PC-9 (cell line): ENCODE measurements around the gene ADRA1B. TPM values are rescaled to one million over a fixed set of nuclear protein-coding genes. Genes with fewer than 3 reads are reported as not detected.

ENCODE experiments used
- Bru-seq: library from RNA; stranded (reverse); fragments of 400-500 nt; gene quantifications from one replicate; lab custom pipeline; 2021; lab: Mats Ljungman, UMichigan
- BruChase-seq, 2 experiments: library from RNA; stranded (reverse); fragments of 400-500 nt; gene quantifications; one replicate each; lab custom pipeline; 2021; lab: Mats Ljungman, UMichigan
- BruUV-seq: library from RNA; stranded (reverse); fragments of 400-500 nt; replicated peaks from 2 replicates; lab custom pipeline; 2021; lab: Mats Ljungman, UMichigan
- CTCF ChIA-PET: fragments of 300-600 bp; sonication (Branson Sonifier 250); formaldehyde crosslinking; loops from one replicate; lab custom pipeline; 2022; ENCODE audit warnings: antibody characterized with exemption; lab: Charles Lee
- POLR2A ChIA-PET: fragments of 300-600 bp; sonication (Branson Sonifier 250); formaldehyde crosslinking; loops from one replicate; lab custom pipeline; 2022; ENCODE audit warnings: antibody characterized with exemption; ENCODE audit not compliant: unreplicated experiment; lab: Charles Lee
- DNase-seq, 2 experiments: peaks; one replicate each; pipeline versions ENCODE4 v3.0.0 to v3.0.0-alpha.2; 2015 to 2022; ENCODE audit warnings: mixed read lengths in 1 of 2
- H2AFZ ChIP-seq: fragments of 200-600 bp; sonication (generic); 2 replicates; pipeline ENCODE4 v1.8.1; 2017; ENCODE audit warnings: antibody characterized with exemption
- H3F3A ChIP-seq: fragments of 200-600 bp; sonication (generic); 2 replicates; pipeline ENCODE4 v1.8.1; 2017; ENCODE audit warnings: antibody characterized with exemption, mild to moderate bottlenecking, low read depth; ENCODE audit not compliant: insufficient read depth
- H3K27ac ChIP-seq: fragments of 200-600 bp; sonication (generic); 2 replicates; pipeline ENCODE4 v1.6.1; 2016; ENCODE audit warnings: mixed run types
- H3K27me3 ChIP-seq: fragments of 200-600 bp; sonication (generic); 2 replicates; pipeline ENCODE4 v1.6.1; 2016; ENCODE audit warnings: low read depth, mixed run types; ENCODE audit not compliant: insufficient read depth
- H3K36me3 ChIP-seq: fragments of 200-600 bp; sonication (generic); 2 replicates; pipeline ENCODE4 v1.6.1; 2016; ENCODE audit warnings: low read depth, mixed run types
- H3K4me1 ChIP-seq: fragments of 200-600 bp; sonication (generic); replicated peaks from 2 replicates; pipeline ENCODE4 v1.6.1; 2016; ENCODE audit warnings: mixed run types; ENCODE audit not compliant: insufficient read depth
- H3K4me2 ChIP-seq: fragments of 200-600 bp; sonication (generic); 2 replicates; pipeline ENCODE4 v1.6.1; 2017; ENCODE audit warnings: mixed run types
- H3K4me3 ChIP-seq: fragments of 200-600 bp; sonication (generic); 2 replicates; pipeline ENCODE4 v1.6.1; 2016; ENCODE audit warnings: mixed run types
- H3K79me2 ChIP-seq: fragments of 200-600 bp; sonication (generic); 2 replicates; pipeline ENCODE4 v1.6.1; 2017; ENCODE audit warnings: low read depth, mixed run types
- H3K9me2 ChIP-seq: fragments of 200-600 bp; sonication (generic); 2 replicates; pipeline ENCODE4 v1.8.1; 2017; ENCODE audit warnings: mild to moderate bottlenecking; ENCODE audit not compliant: insufficient read depth
- H3K9me3 ChIP-seq: fragments of 200-600 bp; sonication (generic); 2 replicates; pipeline ENCODE4 v1.8.1; 2016; ENCODE audit warnings: low read depth; ENCODE audit not compliant: insufficient read depth
- H4K20me1 ChIP-seq: fragments of 200-600 bp; sonication (generic); 2 replicates; pipeline ENCODE4 v1.8.1; 2017; ENCODE audit not compliant: insufficient read depth
- EZH2 ChIP-seq: fragments of 200-600 bp; sonication (generic); IDR thresholded peaks from 2 replicates; pipeline ENCODE4 v1.8.0; 2017; ENCODE audit warnings: antibody characterized with exemption, low read depth
- intact Hi-C: fragments of 100-400 bp; cut with micrococcal nuclease; formaldehyde crosslinking; loops from one replicate; pipeline ENCODE4 v1.10.0; 2022; ENCODE audit not compliant: unreplicated experiment
- long read RNA-seq: library from polyadenylated mRNA; stranded (forward); transcript quantifications from one replicate; pipeline ENCODE4 v2.0.0, GENCODE V29; 2022
- total RNA-seq: library from RNA; stranded (reverse); gene quantifications from 2 replicates; pipeline ENCODE4 v1.2.3, GENCODE V29; 2021
- TF ChIP-seq, protein P1 (sequence below): fragments of 200-600 bp; sonication (generic); conservative IDR thresholded peaks from 2 replicates; pipeline ENCODE4 v1.6.1; 2017; ENCODE audit warnings: mixed run types, antibody characterized with exemption, mild to moderate bottlenecking, moderate library complexity

Gene ADRA1B
- total RNA-seq (4.6 and 6.0 TPM in 2 replicates), Bru-seq, nascent RNA (percentile 64 among the genes with signal in this experiment), BruChase-seq, experiment 1, labeled RNA remaining after a 2-hour chase (percentile 63 among the genes with signal in this experiment), BruChase-seq, experiment 2, labeled RNA remaining after a 6-hour chase (percentile 63 among the genes with signal in this experiment)
- long read RNA-seq, partial matches to known transcripts: 0 of 7 reads
- long read RNA-seq, other reads (novel, unspliced or antisense): 7 of 7 reads

DNA sequence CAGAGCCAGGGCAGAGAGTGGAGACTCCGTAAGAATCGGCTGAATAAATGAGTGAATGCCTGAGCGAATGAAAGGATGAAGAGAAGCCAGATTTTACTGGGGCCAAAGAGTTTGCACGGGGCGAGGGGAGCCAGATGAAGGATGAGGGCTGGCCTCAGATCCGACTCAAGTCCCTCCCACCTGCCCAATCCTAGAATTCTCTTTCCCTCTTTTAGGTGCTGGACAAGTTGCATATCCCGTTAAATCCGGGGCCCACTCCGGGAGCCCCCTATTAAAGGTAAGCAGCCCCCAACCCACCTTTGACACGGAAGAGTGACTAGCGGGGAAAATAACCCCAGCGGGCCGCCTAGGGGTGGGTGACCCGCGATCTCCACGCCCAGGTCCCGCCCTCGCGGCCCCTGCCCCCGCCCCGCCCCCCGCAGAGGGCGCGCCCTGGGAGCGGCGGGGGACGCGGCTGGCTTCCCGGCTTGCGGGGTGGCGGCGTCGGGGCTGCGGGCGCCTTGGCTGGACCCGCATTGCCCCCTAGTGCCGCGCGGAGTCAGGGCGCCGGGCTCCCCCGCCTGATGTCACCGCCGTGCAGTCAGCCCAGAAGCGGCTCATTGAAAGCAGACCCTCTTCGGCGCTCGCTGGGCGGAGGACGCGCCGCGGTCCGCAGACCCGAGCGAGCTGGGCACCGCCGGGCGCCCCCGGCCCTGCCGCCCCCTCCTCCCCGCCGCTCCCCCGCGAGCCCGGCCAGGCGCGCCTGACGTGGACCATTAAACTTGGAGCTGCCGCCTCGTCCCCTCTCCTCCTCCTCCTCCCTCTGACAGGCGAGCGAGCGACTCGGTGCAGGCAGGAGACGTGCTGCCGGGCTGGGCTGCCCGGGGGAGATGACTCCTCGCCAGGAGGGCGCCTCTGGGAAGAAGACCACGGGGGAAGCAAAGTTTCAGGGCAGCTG is at the start of gene ADRA1B:
Gene ADRA1B, plus strand, starts transcription at position 579 of the 937 bp plus-strand sequence. CDS start 424 bp downstream, outside the sequence.
- no peak for TF ChIP-seq EZH2
- TF ChIP-seq, protein P1, sequence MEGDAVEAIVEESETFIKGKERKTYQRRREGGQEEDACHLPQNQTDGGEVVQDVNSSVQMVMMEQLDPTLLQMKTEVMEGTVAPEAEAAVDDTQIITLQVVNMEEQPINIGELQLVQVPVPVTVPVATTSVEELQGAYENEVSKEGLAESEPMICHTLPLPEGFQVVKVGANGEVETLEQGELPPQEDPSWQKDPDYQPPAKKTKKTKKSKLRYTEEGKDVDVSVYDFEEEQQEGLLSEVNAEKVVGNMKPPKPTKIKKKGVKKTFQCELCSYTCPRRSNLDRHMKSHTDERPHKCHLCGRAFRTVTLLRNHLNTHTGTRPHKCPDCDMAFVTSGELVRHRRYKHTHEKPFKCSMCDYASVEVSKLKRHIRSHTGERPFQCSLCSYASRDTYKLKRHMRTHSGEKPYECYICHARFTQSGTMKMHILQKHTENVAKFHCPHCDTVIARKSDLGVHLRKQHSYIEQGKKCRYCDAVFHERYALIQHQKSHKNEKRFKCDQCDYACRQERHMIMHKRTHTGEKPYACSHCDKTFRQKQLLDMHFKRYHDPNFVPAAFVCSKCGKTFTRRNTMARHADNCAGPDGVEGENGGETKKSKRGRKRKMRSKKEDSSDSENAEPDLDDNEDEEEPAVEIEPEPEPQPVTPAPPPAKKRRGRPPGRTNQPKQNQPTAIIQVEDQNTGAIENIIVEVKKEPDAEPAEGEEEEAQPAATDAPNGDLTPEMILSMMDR: peak; percentile 51
- H3K4me3 ChIP-seq: peak within 1 kb of the TSS; percentile 64
- H3F3A ChIP-seq: peaks cover 32% of the 10 kb centered on the region
- TSS peak; percentile 51 for BruUV-seq
- no peaks in the 10 kb centered on the region for H3K36me3 ChIP-seq
- ChIA-PET POLR2A (interaction anchor here (0.6 to 0.7 kb wide), 2 partner anchors 65 to 591 kb away, joined by 3 to 15 read pairs; no protein-coding TSS in a partner anchor), CTCF (interaction anchor here (0.6 to 1.3 kb wide), 13 partner anchors 12 to 665 kb away, joined by 3 to 31 read pairs (median 4); no protein-coding TSS in a partner anchor)
- no peaks in the 10 kb centered on the region for H3K9me3 ChIP-seq
- DNase-seq: peak; percentile 45 to 87
- peak within 1 kb of the TSS; percentile 100 for H3K27ac ChIP-seq
- H3K9me2 ChIP-seq: no peaks in the 10 kb centered on the region
- H2AFZ ChIP-seq: peak within 1 kb of the TSS; percentile 75
- peak within 1 kb of the TSS; percentile 97 for H3K4me2 ChIP-seq
- H3K79me2 ChIP-seq: peaks cover 49% of the 10 kb centered on the region
- intact Hi-C loops: loop anchor here (1.0 to 10.0 kb wide), 8 partner anchors 71 to 759 kb away; no protein-coding TSS in a partner anchor
- H3K4me1 ChIP-seq: peaks cover 94% of the 10 kb centered on the region
- 0 out of 2 replicates have a peak, but pooled peaks cover 5% of the 10 kb centered on the region for H4K20me1 ChIP-seq
- H3K27me3 ChIP-seq: no peaks in the 10 kb centered on the region

DNA sequence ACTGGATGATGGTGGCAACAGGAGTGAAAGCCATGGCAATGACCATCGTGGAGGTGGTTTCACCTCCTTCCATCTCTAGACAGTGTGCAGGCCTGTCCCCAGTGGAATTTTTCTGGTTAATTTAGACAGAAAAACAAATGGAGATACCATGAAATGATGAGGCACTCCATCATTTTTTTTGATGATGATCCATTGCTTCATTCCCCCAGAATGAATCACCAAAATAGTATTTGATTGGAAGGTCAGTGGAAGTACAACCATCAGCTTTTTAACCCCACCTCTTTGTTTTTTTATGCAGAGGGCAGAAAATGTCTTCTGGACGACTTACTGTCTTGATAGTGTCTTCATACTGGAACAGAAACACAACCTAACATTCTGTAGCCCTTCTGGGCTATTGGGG is 42.6 kb upstream of the ADRA1B start:
- no peaks in the 10 kb centered on the region for H3K36me3 ChIP-seq
- CTCF ChIA-PET: no interaction called here
- peak overlapping the region; percentile 45 for H3K4me2 ChIP-seq
- BruUV-seq: no TSS peak
- H3K27me3 ChIP-seq: no peaks in the 10 kb centered on the region
- no peak overlapping the region for H2AFZ ChIP-seq
- TF ChIP-seq EZH2: no peak
- TF ChIP-seq, protein P1: no peak
- intact Hi-C loops: no loop called here
- peaks cover 5% of the 10 kb centered on the region; the same call in 1 of the 2 replicates for H3F3A ChIP-seq
- H3K79me2 ChIP-seq: no peaks in the 10 kb centered on the region
- no peaks in the 10 kb centered on the region for H3K9me2 ChIP-seq
- peaks cover 28% of the 10 kb centered on the region for H3K4me1 ChIP-seq
- H4K20me1 ChIP-seq: no peaks in the 10 kb centered on the region
- peak overlapping the region; percentile 25 for H3K27ac ChIP-seq
- no peak overlapping the region for H3K4me3 ChIP-seq
- POLR2A ChIA-PET: no interaction called here
- DNase-seq: peak in 1 of 2 experiments; percentile 58
- no peaks in the 10 kb centered on the region; the same call in 1 of the 2 replicates for H3K9me3 ChIP-seq

DNA sequence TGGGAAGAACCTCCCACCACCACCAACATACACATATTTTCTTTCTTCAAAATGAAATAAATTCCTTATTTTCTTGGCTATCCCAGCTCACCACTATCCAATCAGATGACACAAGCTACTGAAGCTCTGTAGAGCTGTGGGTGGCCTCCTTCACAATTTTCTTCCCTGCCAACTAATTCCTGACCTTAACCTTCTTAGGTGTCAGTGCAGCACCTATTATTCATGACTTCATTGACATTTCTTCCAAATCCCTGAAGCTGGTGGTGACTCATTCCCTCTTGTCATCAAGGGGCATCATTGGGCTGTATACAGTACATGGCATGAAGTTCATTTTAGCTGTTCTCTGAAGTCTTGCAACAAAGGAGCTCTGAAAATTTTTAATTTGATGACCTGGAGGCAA is 42.0 kb upstream of the ADRA1B start:
- TF ChIP-seq, protein P1: no peak
- TF ChIP-seq EZH2: no peak
- ChIA-PET POLR2A (interaction anchor here (0.7 kb wide), 1 partner anchor 1303 kb away, joined by 3 read pairs; no protein-coding TSS in a partner anchor), CTCF (interaction anchor here (0.6 to 0.9 kb wide), 2 partner anchors 31 to 365 kb away, joined by 3 to 4 read pairs; no protein-coding TSS in a partner anchor)
- H4K20me1 ChIP-seq: no peaks in the 10 kb centered on the region
- no peaks in the 10 kb centered on the region for H3K79me2 ChIP-seq
- intact Hi-C loops: no loop called here
- no peaks in the 10 kb centered on the region for H3K36me3 ChIP-seq
- H2AFZ ChIP-seq: no peak overlapping the region
- peak overlapping the region; percentile 25 for H3K27ac ChIP-seq
- no peaks in the 10 kb centered on the region for H3K27me3 ChIP-seq
- no peaks in the 10 kb centered on the region for H3K9me2 ChIP-seq
- H3K4me1 ChIP-seq: peaks cover 32% of the 10 kb centered on the region
- H3F3A ChIP-seq: peaks cover 8% of the 10 kb centered on the region; the same call in 1 of the 2 replicates
- BruUV-seq: no TSS peak
- no peaks in the 10 kb centered on the region for H3K9me3 ChIP-seq
- H3K4me3 ChIP-seq: no peak overlapping the region
- peak overlapping the region; percentile 45 for H3K4me2 ChIP-seq
- peak; percentile 12 to 65 for DNase-seq
